Endothelial cell (in vitro differentiated cells): ENCODE measurements around the gene PARD3. TPM values are rescaled to one million over a fixed set of nuclear protein-coding genes. Genes with fewer than 3 reads are reported as not detected.

Experiments used
- DNase-seq: peaks from one replicate; pipeline ENCODE4 v3.0.0; 2021; ENCODE audit warnings: low spot score
- H3K27ac Mint-ChIP-seq: one replicate; pipeline ENCODE4 v1.8.0; 2021; ENCODE audit warnings: mixed read lengths, inconsistent platforms; ENCODE audit not compliant: unreplicated experiment
- H3K27me3 Mint-ChIP-seq: one replicate; pipeline ENCODE4 v1.8.0; 2021; ENCODE audit warnings: mild to moderate bottlenecking, moderate library complexity, mixed read lengths, inconsistent platforms; ENCODE audit not compliant: unreplicated experiment
- H3K36me3 Mint-ChIP-seq: one replicate; pipeline ENCODE4 v1.8.0; 2021; ENCODE audit warnings: mild to moderate bottlenecking, low read depth, mixed read lengths, inconsistent platforms; ENCODE audit not compliant: unreplicated experiment
- H3K4me1 Mint-ChIP-seq: one replicate; pipeline ENCODE4 v1.8.0; 2021; ENCODE audit warnings: mild to moderate bottlenecking, mixed read lengths, inconsistent platforms; ENCODE audit not compliant: unreplicated experiment
- H3K4me3 Mint-ChIP-seq: one replicate; pipeline ENCODE4 v1.8.0; 2021; ENCODE audit warnings: mild to moderate bottlenecking, mixed read lengths, inconsistent platforms; ENCODE audit not compliant: unreplicated experiment
- H3K9me3 Mint-ChIP-seq: one replicate; pipeline ENCODE4 v1.8.0; 2021; ENCODE audit warnings: mixed read lengths, inconsistent platforms; ENCODE audit not compliant: unreplicated experiment
- total RNA-seq: library from RNA; stranded (reverse); fragmentation: NEBNext Ultra II Directional; extraction: Animal tissue kit (Norgen Biotek cat#: 25700); gene quantifications from one replicate; pipeline ENCODE4 v1.2.1, GENCODE V29; 2021; ENCODE audit not compliant: unreplicated experiment
- TF ChIP-seq, protein P1 (sequence below): fragments of 200-600 bp; sonication (generic); IDR thresholded peaks from one replicate; pipeline ENCODE4 v1.5.0; 2021; ENCODE audit warnings: antibody characterized with exemption; ENCODE audit not compliant: unreplicated experiment

The PARD3 gene
- total RNA-seq, 1 donor from 2014 or later: 35.2 TPM

DNA sequence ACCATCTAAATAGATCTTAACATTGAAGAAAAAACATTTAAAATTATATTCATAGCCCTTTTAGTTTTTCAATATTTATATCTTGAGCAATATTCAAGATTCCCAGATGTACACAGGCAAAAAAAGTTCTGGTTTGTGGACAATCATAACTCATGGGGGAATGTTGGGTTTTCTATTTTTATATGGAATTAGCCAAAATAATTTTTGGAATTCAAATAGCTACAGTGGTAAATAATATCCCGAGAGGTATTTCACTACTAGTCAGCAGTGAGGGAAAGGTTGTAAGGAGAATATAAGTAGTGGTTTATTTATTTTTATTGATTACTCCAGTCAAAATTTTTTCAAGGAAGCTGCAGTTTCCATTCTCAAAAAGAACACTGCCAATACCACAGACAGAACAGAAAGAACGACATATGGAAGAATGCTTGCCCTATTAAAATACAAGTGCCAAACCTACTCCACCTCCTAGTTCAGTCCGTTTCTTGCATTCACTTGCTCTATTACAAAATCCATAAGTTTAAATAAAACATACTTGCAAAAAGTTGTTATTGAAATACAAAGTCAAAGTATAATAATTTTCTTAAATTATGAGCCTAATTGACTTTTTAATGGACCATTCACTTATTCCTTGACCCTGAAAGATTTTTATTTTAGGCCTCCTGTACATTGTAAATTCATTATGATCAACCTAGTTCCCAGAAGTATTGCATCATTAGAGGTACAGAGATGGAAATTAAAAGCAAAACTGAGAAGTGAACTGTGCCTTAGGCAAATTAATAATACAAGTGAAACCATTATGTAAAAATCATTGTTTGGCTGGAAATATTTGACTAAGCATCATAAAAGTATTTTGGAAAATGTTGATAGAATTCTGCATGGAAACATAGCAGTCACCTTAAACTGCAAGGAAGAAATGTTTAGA, 533.2 kb downstream of the PARD3 start:
- H3K36me3 Mint-ChIP-seq: no peaks in the 10 kb centered on the region
- H3K4me1 Mint-ChIP-seq: peaks cover 7% of the 10 kb centered on the region
- H3K4me3 Mint-ChIP-seq: no peak overlapping the region
- H3K27ac Mint-ChIP-seq: no peak overlapping the region
- TF ChIP-seq, protein P1, sequence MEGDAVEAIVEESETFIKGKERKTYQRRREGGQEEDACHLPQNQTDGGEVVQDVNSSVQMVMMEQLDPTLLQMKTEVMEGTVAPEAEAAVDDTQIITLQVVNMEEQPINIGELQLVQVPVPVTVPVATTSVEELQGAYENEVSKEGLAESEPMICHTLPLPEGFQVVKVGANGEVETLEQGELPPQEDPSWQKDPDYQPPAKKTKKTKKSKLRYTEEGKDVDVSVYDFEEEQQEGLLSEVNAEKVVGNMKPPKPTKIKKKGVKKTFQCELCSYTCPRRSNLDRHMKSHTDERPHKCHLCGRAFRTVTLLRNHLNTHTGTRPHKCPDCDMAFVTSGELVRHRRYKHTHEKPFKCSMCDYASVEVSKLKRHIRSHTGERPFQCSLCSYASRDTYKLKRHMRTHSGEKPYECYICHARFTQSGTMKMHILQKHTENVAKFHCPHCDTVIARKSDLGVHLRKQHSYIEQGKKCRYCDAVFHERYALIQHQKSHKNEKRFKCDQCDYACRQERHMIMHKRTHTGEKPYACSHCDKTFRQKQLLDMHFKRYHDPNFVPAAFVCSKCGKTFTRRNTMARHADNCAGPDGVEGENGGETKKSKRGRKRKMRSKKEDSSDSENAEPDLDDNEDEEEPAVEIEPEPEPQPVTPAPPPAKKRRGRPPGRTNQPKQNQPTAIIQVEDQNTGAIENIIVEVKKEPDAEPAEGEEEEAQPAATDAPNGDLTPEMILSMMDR: no peak
- DNase-seq: no peak
- no peaks in the 10 kb centered on the region for H3K27me3 Mint-ChIP-seq
- H3K9me3 Mint-ChIP-seq: no peaks in the 10 kb centered on the region

GRCh38 chr10:34280599-34281374, 534.3 kb downstream of the PARD3 start:
- H3K9me3 Mint-ChIP-seq: no peaks in the 10 kb centered on the region
- peaks cover 7% of the 10 kb centered on the region for H3K4me1 Mint-ChIP-seq
- no peak overlapping the region for H3K27ac Mint-ChIP-seq
- H3K27me3 Mint-ChIP-seq: no peaks in the 10 kb centered on the region
- TF ChIP-seq, protein P1: no peak
- H3K36me3 Mint-ChIP-seq: no peaks in the 10 kb centered on the region
- H3K4me3 Mint-ChIP-seq: no peak overlapping the region
- no peak for DNase-seq

- Mint-ChIP-seq H3K4me1 (peaks cover 3% of the 10 kb centered on the region), H3K27ac (no peak overlapping the region), H3K27me3 (no peaks in the 10 kb centered on the region), H3K4me3 (no peak overlapping the region), H3K36me3 (no peaks in the 10 kb centered on the region), H3K9me3 (no peaks in the 10 kb centered on the region)
- TF ChIP-seq, protein P1: no peak
- no peak for DNase-seq
These were observed 539.4 kb downstream of the PARD3 start for GRCh38 chr10:34275626-34276130.

GRCh38 chr10:34274906-34275305, 540.2 kb downstream of the PARD3 start:
- no peak overlapping the region for H3K4me3 Mint-ChIP-seq
- H3K36me3 Mint-ChIP-seq: no peaks in the 10 kb centered on the region
- H3K9me3 Mint-ChIP-seq: no peaks in the 10 kb centered on the region
- DNase-seq: no peak
- TF ChIP-seq, protein P1: no peak
- no peaks in the 10 kb centered on the region for H3K27me3 Mint-ChIP-seq
- H3K27ac Mint-ChIP-seq: no peak overlapping the region
- no peaks in the 10 kb centered on the region for H3K4me1 Mint-ChIP-seq
